ENCODE results near the gene TNKS1BP1. TPM values are rescaled to one million over a fixed set of nuclear protein-coding genes. Genes with fewer than 3 reads are reported as not detected.

TNKS1BP1 gene
- total RNA-seq (ENCODE audit: unreplicated experiment): 122 TPM
- long read RNA-seq, partial matches to known transcripts: 1 of 1 reads
- long read RNA-seq, other reads (novel, unspliced or antisense): 0 of 1 reads

GRCh38 chr11:57324886-57325734, at the start of gene TNKS1BP1:
Gene TNKS1BP1 (minus strand): TSS chr11:57324952. CDS start chr11:57321885, 3,067 bp downstream.
- H3K27ac Mint-ChIP-seq (ENCODE audit: unreplicated experiment): peak within 1 kb of the TSS; percentile 100
- H3K4me3 Mint-ChIP-seq (ENCODE audit: unreplicated experiment): peak within 1 kb of the TSS; percentile 96
- TF ChIP-seq CTCF (IDR thresholded peaks at IDR 0.05; ENCODE audit: unreplicated experiment): no peak
- H3K4me1 Mint-ChIP-seq (ENCODE audit: unreplicated experiment): peaks cover 59% of the 10 kb centered on the region
- peak; percentile 94 for DNase-seq (ENCODE audit: low spot score)
- peaks cover 23% of the 10 kb centered on the region for H3K27me3 Mint-ChIP-seq (ENCODE audit: unreplicated experiment)
- H3K36me3 Mint-ChIP-seq (ENCODE audit: low read depth, unreplicated experiment): peaks cover 58% of the 10 kb centered on the region
- H3K9me3 Mint-ChIP-seq (ENCODE audit: unreplicated experiment): no peaks in the 10 kb centered on the region

GRCh38 chr11:57373146-57373545, 48.4 kb upstream of the TNKS1BP1 start:
- Mint-ChIP-seq H3K27ac (ENCODE audit: unreplicated experiment) (no peak overlapping the region), H3K36me3 (ENCODE audit: low read depth, unreplicated experiment) (no peaks in the 10 kb centered on the region), H3K27me3 (ENCODE audit: unreplicated experiment) (peaks cover 6% of the 10 kb centered on the region), H3K4me1 (ENCODE audit: unreplicated experiment) (peaks cover 3% of the 10 kb centered on the region), H3K4me3 (ENCODE audit: unreplicated experiment) (no peak overlapping the region), H3K9me3 (ENCODE audit: unreplicated experiment) (no peaks in the 10 kb centered on the region)
- DNase-seq (ENCODE audit: low spot score): no peak
- TF ChIP-seq CTCF (IDR thresholded peaks at IDR 0.05; ENCODE audit: unreplicated experiment): no peak

- Mint-ChIP-seq H3K27me3 (ENCODE audit: unreplicated experiment) (peaks cover 1% of the 10 kb centered on the region), H3K9me3 (ENCODE audit: unreplicated experiment) (no peaks in the 10 kb centered on the region), H3K4me1 (ENCODE audit: unreplicated experiment) (peaks cover 3% of the 10 kb centered on the region), H3K36me3 (ENCODE audit: low read depth, unreplicated experiment) (no peaks in the 10 kb centered on the region), H3K27ac (ENCODE audit: unreplicated experiment) (no peak overlapping the region), H3K4me3 (ENCODE audit: unreplicated experiment) (no peak overlapping the region)
- no peak for DNase-seq (ENCODE audit: low spot score)
- no peak for TF ChIP-seq CTCF (IDR thresholded peaks at IDR 0.05; ENCODE audit: unreplicated experiment)
Measured at GRCh38 chr11:57370941-57371340, 46.2 kb upstream of the TNKS1BP1 start.

GRCh38 chr11:57370251-57370650, 45.5 kb upstream of the TNKS1BP1 start:
- Mint-ChIP-seq H3K4me1 (ENCODE audit: unreplicated experiment) (peaks cover 3% of the 10 kb centered on the region), H3K9me3 (ENCODE audit: unreplicated experiment) (no peaks in the 10 kb centered on the region), H3K4me3 (ENCODE audit: unreplicated experiment) (no peak overlapping the region), H3K27me3 (ENCODE audit: unreplicated experiment) (peaks cover 1% of the 10 kb centered on the region), H3K36me3 (ENCODE audit: low read depth, unreplicated experiment) (no peaks in the 10 kb centered on the region), H3K27ac (ENCODE audit: unreplicated experiment) (no peak overlapping the region)
- DNase-seq (ENCODE audit: low spot score): no peak
- TF ChIP-seq CTCF (IDR thresholded peaks at IDR 0.05; ENCODE audit: unreplicated experiment): no peak

GRCh38 chr11:57368845-57369232, 44.1 kb upstream of the TNKS1BP1 start:
- Mint-ChIP-seq H3K27ac (ENCODE audit: unreplicated experiment) (no peak overlapping the region), H3K27me3 (ENCODE audit: unreplicated experiment) (peaks cover 2% of the 10 kb centered on the region), H3K4me3 (ENCODE audit: unreplicated experiment) (no peak overlapping the region), H3K36me3 (ENCODE audit: low read depth, unreplicated experiment) (no peaks in the 10 kb centered on the region), H3K4me1 (ENCODE audit: unreplicated experiment) (peaks cover 3% of the 10 kb centered on the region), H3K9me3 (ENCODE audit: unreplicated experiment) (no peaks in the 10 kb centered on the region)
- DNase-seq (ENCODE audit: low spot score): no peak
- no peak for TF ChIP-seq CTCF (IDR thresholded peaks at IDR 0.05; ENCODE audit: unreplicated experiment)

All from endothelial cell (in vitro differentiated cells).